SU-DHL-6 (cell line): ENCODE data around the gene SMIM38.

Source experiments
- H2AFZ ChIP-seq: fragments of 200-600 bp; sonication (generic); 2 replicates; pipeline ENCODE4 v1.6.1; 2014; ENCODE audit warnings: low read depth, mild to moderate bottlenecking, moderate library complexity, mixed read lengths, antibody characterized with exemption, low read length; ENCODE audit not compliant: severe bottlenecking
- H3F3A ChIP-seq: fragments of 200-600 bp; shearing (Covaris generic); 2 replicates; pipeline ENCODE4 v1.6.0; 2016; ENCODE audit warnings: antibody characterized with exemption, mild to moderate bottlenecking; ENCODE audit not compliant: insufficient read depth
- H3K27ac ChIP-seq: fragments of 200-600 bp; sonication (generic); 2 replicates; pipeline ENCODE4 v1.5.1; 2016; ENCODE audit warnings: low read depth, mild to moderate bottlenecking, low read length, moderate library complexity, mixed read lengths
- H3K27me3 ChIP-seq: fragments of 200-600 bp; sonication (generic), shearing (Covaris generic); 2 replicates; pipeline ENCODE4 v1.6.0; 2014; ENCODE audit warnings: mild to moderate bottlenecking, low read length
- H3K36me3 ChIP-seq: fragments of 200-600 bp; sonication (generic); 2 replicates; pipeline ENCODE4 v1.6.1; 2014; ENCODE audit warnings: mild to moderate bottlenecking, low read length, mixed read lengths
- H3K4me2 ChIP-seq: fragments of 300-600, 200-600 bp; shearing (Covaris generic), sonication (generic); 2 replicates; pipeline ENCODE4 v1.6.0; 2014; ENCODE audit warnings: low read length, low read depth, mild to moderate bottlenecking; ENCODE audit not compliant: poor library complexity, severe bottlenecking
- H3K4me3 ChIP-seq: fragments of 200-600 bp; sonication (generic); 2 replicates; pipeline ENCODE4 v1.5.1; 2014; ENCODE audit warnings: antibody characterized with exemption, low read length, mild to moderate bottlenecking, mixed read lengths; ENCODE audit not compliant: insufficient read depth, poor library complexity, severe bottlenecking
- H3K79me2 ChIP-seq: fragments of 200-600 bp; sonication (generic); 2 replicates; pipeline ENCODE4 v1.6.1; 2014; ENCODE audit warnings: mild to moderate bottlenecking, low read length, moderate library complexity; ENCODE audit not compliant: insufficient read depth
- H3K9ac ChIP-seq: fragments of 200-600 bp; sonication (generic); 2 replicates; pipeline ENCODE4 v1.7.0; 2014; ENCODE audit warnings: mild to moderate bottlenecking, low read length
- H3K9me2 ChIP-seq: fragments of 200-600 bp; sonication (generic); replicated peaks from 2 replicates; pipeline ENCODE4 v1.6.1; 2014; ENCODE audit warnings: low read length; ENCODE audit not compliant: insufficient read depth
- H3K9me3 ChIP-seq: fragments of 200-600 bp; sonication (generic); 2 replicates; pipeline ENCODE4 v1.6.1; 2014; ENCODE audit warnings: low read length, mixed read lengths; ENCODE audit not compliant: insufficient read depth
- H4K20me1 ChIP-seq: fragments of 200-600 bp; sonication (generic); 2 replicates; pipeline ENCODE4 v1.6.1; 2014; ENCODE audit warnings: low read depth, mild to moderate bottlenecking, antibody characterized with exemption, low read length, moderate library complexity, mixed read lengths
- EZH2phosphoT487 ChIP-seq: fragments of 200-600 bp; sonication (generic), shearing (Covaris generic); conservative IDR thresholded peaks from 2 replicates; pipeline ENCODE4 v1.6.1; 2018; ENCODE audit warnings: mild to moderate bottlenecking, antibody characterized with exemption, low read length, moderate library complexity, mixed read lengths
- TF ChIP-seq, protein P1 (sequence below): fragments of 200-600 bp; sonication (generic); IDR thresholded peaks from one replicate; pipeline ENCODE4 v1.5.1; 2017; ENCODE audit warnings: antibody characterized with exemption, mild to moderate bottlenecking, low read length, moderate library complexity; ENCODE audit not compliant: insufficient read depth, poor library complexity, severe bottlenecking

SMIM38 gene

DNA sequence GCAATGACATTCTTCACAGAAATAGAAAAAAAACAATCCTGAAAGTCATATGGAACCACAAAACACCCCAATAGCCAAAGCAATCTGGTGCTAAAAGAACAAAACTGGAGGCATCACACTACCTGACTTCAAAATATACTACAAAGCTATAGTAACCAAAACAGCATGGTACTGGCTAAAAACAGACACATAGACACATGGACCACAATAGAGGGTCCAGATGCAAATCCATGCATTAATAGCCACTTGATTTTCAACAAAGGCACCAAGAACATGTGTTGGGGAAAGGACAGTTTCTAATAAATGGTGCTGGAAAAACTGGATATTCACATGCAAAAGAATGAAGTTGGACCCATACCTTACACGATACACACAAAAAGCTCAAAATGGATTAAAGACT, 27.9 kb upstream of the SMIM38 start:
- Histone ChIP-seq H3K79me2 (no peaks in the 10 kb centered on the region), H3F3A (no peaks in the 10 kb centered on the region), H4K20me1 (no peaks in the 10 kb centered on the region), H3K9me2 (no peaks in the 10 kb centered on the region), H3K4me2 (no peak overlapping the region), H3K9ac (no peak overlapping the region), H2AFZ (no peak overlapping the region), H3K27ac (no peak overlapping the region), H3K36me3 (no peaks in the 10 kb centered on the region), H3K27me3 (no peaks in the 10 kb centered on the region), H3K9me3 (no peaks in the 10 kb centered on the region; the same call in 1 of the 2 replicates), H3K4me3 (no peak overlapping the region)
- TF ChIP-seq EZH2phosphoT487: no peak
- TF ChIP-seq, protein P1, sequence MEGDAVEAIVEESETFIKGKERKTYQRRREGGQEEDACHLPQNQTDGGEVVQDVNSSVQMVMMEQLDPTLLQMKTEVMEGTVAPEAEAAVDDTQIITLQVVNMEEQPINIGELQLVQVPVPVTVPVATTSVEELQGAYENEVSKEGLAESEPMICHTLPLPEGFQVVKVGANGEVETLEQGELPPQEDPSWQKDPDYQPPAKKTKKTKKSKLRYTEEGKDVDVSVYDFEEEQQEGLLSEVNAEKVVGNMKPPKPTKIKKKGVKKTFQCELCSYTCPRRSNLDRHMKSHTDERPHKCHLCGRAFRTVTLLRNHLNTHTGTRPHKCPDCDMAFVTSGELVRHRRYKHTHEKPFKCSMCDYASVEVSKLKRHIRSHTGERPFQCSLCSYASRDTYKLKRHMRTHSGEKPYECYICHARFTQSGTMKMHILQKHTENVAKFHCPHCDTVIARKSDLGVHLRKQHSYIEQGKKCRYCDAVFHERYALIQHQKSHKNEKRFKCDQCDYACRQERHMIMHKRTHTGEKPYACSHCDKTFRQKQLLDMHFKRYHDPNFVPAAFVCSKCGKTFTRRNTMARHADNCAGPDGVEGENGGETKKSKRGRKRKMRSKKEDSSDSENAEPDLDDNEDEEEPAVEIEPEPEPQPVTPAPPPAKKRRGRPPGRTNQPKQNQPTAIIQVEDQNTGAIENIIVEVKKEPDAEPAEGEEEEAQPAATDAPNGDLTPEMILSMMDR: no peak

DNA sequence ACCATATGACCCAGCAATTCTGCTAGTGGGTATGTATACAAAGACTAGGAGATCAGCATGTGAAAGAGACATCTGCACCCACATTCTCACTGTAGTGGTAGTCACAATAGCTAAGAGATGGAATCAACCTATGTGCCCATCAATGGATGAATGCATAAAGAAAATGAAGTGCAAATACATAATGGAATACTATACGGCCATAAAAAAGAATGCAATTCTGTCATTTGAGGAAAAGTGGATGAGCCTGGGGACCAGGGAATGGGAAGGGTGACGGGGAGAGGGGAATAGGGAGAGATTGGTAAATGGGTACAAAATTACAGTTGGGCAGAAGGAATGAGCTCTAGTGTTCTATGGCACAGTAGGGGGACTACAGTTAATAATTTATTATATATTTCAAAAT, 26.7 kb upstream of the SMIM38 start:
- Histone ChIP-seq H3K79me2 (no peaks in the 10 kb centered on the region), H3K36me3 (no peaks in the 10 kb centered on the region), H3K27ac (no peak overlapping the region), H2AFZ (no peak overlapping the region), H3K4me3 (no peak overlapping the region), H3K9ac (no peak overlapping the region), H4K20me1 (no peaks in the 10 kb centered on the region), H3K4me2 (no peak overlapping the region), H3F3A (no peaks in the 10 kb centered on the region), H3K27me3 (no peaks in the 10 kb centered on the region), H3K9me2 (no peaks in the 10 kb centered on the region), H3K9me3 (no peaks in the 10 kb centered on the region; the same call in 1 of the 2 replicates)
- no peak for TF ChIP-seq EZH2phosphoT487

DNA sequence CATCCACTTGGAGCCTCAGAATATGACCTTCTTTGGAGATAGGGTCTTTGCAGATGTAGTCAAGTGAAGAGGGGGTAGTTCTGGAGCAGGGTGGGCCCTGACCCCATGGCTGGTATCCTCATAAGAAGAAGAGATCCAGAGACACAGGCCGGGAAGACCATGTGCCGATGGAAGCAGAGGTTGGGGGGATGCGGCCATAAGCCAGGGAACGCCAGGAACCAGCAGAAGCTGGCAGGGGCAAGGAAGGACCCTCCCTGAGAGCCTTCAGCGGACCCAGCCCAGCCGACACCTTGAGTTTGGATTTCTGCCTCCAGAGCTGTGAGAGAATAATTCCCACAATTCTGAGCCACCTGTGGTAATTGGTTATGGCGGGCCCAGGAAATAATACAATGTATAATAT, 26.1 kb upstream of the SMIM38 start:
- H2AFZ ChIP-seq: no peak overlapping the region
- H3K4me3 ChIP-seq: no peak overlapping the region
- no peaks in the 10 kb centered on the region; the same call in 1 of the 2 replicates for H3K9me3 ChIP-seq
- no peak overlapping the region for H3K4me2 ChIP-seq
- TF ChIP-seq, protein P1: no peak
- no peak for TF ChIP-seq EZH2phosphoT487
- no peak overlapping the region for H3K9ac ChIP-seq
- H4K20me1 ChIP-seq: no peaks in the 10 kb centered on the region
- no peaks in the 10 kb centered on the region for H3K27me3 ChIP-seq
- no peaks in the 10 kb centered on the region for H3K36me3 ChIP-seq
- no peaks in the 10 kb centered on the region for H3K9me2 ChIP-seq
- no peak overlapping the region for H3K27ac ChIP-seq
- no peaks in the 10 kb centered on the region for H3K79me2 ChIP-seq
- H3F3A ChIP-seq: no peaks in the 10 kb centered on the region

- H2AFZ ChIP-seq: no peak overlapping the region
- TF ChIP-seq, protein P1: no peak
- no peaks in the 10 kb centered on the region for H4K20me1 ChIP-seq
- H3K27ac ChIP-seq: no peak overlapping the region
- H3K4me2 ChIP-seq: no peak overlapping the region
- H3K9me3 ChIP-seq: no peaks in the 10 kb centered on the region; the same call in 1 of the 2 replicates
- no peaks in the 10 kb centered on the region for H3F3A ChIP-seq
- no peaks in the 10 kb centered on the region for H3K27me3 ChIP-seq
- no peaks in the 10 kb centered on the region for H3K9me2 ChIP-seq
- H3K79me2 ChIP-seq: no peaks in the 10 kb centered on the region
- no peak overlapping the region for H3K4me3 ChIP-seq
- H3K9ac ChIP-seq: no peak overlapping the region
- no peaks in the 10 kb centered on the region for H3K36me3 ChIP-seq
Observed at GRCh38 chr11:69130654-69131053, 25.1 kb upstream of the SMIM38 start.
